GM12872 (cell line): Measurements from ENCODE around the gene SIX3.

Experiments
- CTCF ChIP-seq: IDR thresholded peaks from 3 replicates; pipeline ENCODE4 v1.5.1; 2011; ENCODE audit warnings: low read depth, mild to moderate bottlenecking, low read length, moderate library complexity; ENCODE audit not compliant: insufficient read depth

SIX3 gene

GRCh38 chr2:44909831-44910230 is 31.7 kb upstream of the SIX3 start:
- no peak for TF ChIP-seq CTCF

GRCh38 chr2:44912660-44913059 is 28.8 kb upstream of the SIX3 start:
- TF ChIP-seq CTCF = no peak

GRCh38 chr2:44916291-44916690 is 25.2 kb upstream of the SIX3 start:
- no peak for TF ChIP-seq CTCF

GRCh38 chr2:44918095-44918775 is 23.3 kb upstream of the SIX3 start:
- TF ChIP-seq CTCF = no peak

- peak; percentile 8; the same call in 1 of the 3 replicates for TF ChIP-seq CTCF
These were observed 20.8 kb upstream of the SIX3 start for GRCh38 chr2:44920751-44921150.

DNA sequence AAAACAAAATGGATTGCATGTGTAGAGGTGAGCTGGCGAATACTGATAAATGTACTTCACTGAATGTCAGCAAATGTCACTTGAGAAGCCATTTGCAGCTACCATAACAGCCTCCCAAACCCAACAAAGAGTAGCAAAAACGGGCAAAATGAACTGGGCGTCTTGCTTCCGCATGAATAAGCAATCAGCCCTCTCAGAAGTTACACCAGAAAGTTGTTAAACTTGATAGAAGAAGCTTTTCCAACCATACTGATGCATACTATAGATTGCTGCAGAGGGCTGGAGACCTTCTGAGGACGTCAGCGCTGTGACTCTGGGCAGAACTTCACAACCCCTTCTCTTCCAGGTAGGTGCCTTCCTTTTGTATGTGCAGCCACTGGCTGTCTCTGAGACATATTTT is 18.7 kb upstream of the SIX3 start:
- TF ChIP-seq CTCF = no peak

DNA sequence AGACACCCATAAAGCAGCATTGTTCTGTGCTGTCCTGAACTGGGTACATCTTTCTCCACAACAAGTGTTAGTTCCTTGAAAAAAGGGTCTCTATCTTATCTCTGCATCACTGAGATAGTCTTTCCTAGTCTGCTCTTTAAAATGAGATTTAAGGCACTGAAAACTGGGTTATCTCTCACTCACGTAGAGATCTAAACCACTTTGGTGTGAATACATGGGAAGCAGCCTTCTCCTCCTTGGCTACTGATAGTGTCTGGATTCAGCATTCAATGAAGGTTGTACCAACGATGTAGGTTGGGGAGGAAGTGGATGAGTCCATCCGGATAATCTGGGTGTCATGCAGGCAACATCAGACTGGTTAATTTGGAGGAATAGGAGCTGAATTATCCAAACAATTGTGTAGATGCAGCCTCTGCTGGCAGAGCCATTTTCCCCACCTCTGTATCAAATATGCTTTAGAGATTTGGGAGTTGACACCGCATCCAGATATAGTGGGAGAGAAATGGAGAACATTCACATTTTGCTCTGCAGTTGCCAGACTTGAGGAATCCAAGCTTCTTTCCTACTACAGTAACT is 15.9 kb upstream of the SIX3 start:
- no peak for TF ChIP-seq CTCF
